ENCODE data around the gene ST14.

DNA sequence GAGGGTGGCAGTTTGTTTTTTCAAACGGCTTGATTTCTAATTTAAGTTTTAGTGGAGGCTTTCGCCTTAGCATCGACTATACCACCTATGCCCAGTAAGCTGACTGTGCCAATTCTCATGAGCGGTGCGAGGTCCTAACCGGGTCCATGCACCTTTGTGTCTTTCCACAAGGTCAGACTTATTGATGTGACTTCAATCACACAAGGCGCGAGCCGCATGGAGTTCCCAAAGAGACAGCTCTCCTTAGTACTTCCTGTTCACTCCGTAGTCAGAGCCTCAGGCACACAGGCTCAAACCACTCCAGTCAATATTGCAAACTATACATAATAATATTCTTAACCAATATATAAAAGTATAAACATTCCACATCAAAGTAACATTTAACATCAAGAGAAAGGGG lies 18.2 kb downstream of the ST14 start:
- TF ChIP-seq GATA2 (IDR thresholded peaks at IDR 0.05; ENCODE audit: low read depth, low read length) (no peak), GATA3 (IDR thresholded peaks at IDR 0.05; ENCODE audit: low read depth, low read length) (no peak)

Data from SH-SY5Y (cell line).